Measurements from ENCODE around the gene ASB16. TPM values are rescaled to one million over a fixed set of nuclear protein-coding genes. Genes with fewer than 3 reads are reported as not detected.

Gene ASB16
- total and polyA plus RNA-seq, 12 donors: 0.64 to 16.4 (median 13.4) TPM

GRCh38 chr17:44209786-44210341 lies 39.4 kb downstream of the ASB16 start:
- no peak for DNase-seq
- Histone ChIP-seq H3K27me3 (no peaks in the 10 kb centered on the region), H3K9me3 (no peaks in the 10 kb centered on the region), H3K4me3 (no peak overlapping the region), H3K4me1 (peaks cover 5 to 26% (median 13%) of the 10 kb centered on the region in 9 donors), H3K27ac (peak overlapping the region in 6 of 10 donors; percentile 9 to 72 (median 54)), H3K36me3 (peaks cover 0 to 87% (median 47%) of the 10 kb centered on the region in 9 donors)
- intact Hi-C loops (cut with DNase I): loop anchor here in 9 of 10 donors (1.0 to 5.0 kb wide), 8 partner anchors 112 to 312 kb away; partner anchors contain the start of genes GRN (in 3 of the 9) and SLC25A39 (in 2 of the 9)
- 75 to 78% methylated on average over 11 of the region's 11 CpGs for WGBS, 2 donors
- no peak for ATAC-seq
- no peak for TF ChIP-seq CTCF (IDR thresholded peaks at IDR 0.05)

- H3K27ac ChIP-seq: peak overlapping the region in 7 of 10 donors; percentile 11 to 72 (median 48)
- intact Hi-C loops (cut with DNase I): loop anchor here in 9 of 10 donors (1.0 to 5.0 kb wide), 8 partner anchors 112 to 312 kb away; partner anchors contain the start of genes GRN (in 3 of the 9) and SLC25A39 (in 2 of the 9)
- no peaks in the 10 kb centered on the region for H3K9me3 ChIP-seq
- peak; percentile 97 to 100 (median 99) for TF ChIP-seq CTCF (IDR thresholded peaks at IDR 0.05)
- H3K27me3 ChIP-seq: no peaks in the 10 kb centered on the region
- peak; percentile 86 to 91 for DNase-seq
- peak overlapping the region in 2 of 10 donors; percentile 6 to 19 for H3K4me3 ChIP-seq
- 28 to 31% methylated on average over 62 to 64 of the region's 64 CpGs for WGBS, 2 donors
- peak; percentile 87 to 96 (median 92) for ATAC-seq
- H3K4me1 ChIP-seq: peaks cover 5 to 26% (median 13%) of the 10 kb centered on the region in 9 donors
- peaks cover 0 to 94% (median 54%) of the 10 kb centered on the region in 9 donors for H3K36me3 ChIP-seq
Measured at GRCh38 chr17:44210342-44211192, 40.1 kb downstream of the ASB16 start.

- ATAC-seq (no peak), DNase-seq (no peak)
- intact Hi-C loops (cut with DNase I): loop anchor here in 8 of 10 donors (2.0 to 5.0 kb wide), 7 partner anchors 111 to 311 kb away; partner anchors contain the start of genes GRN (in 3 of the 8) and SLC25A39 (in 2 of the 8)
- H3K9me3 ChIP-seq: no peaks in the 10 kb centered on the region
- TF ChIP-seq CTCF (IDR thresholded peaks at IDR 0.05): no peak
- H3K27me3 ChIP-seq: no peaks in the 10 kb centered on the region
- peaks cover 5 to 37% (median 19%) of the 10 kb centered on the region in 9 donors for H3K4me1 ChIP-seq
- peaks cover 0 to 98% (median 64%) of the 10 kb centered on the region in 9 donors for H3K36me3 ChIP-seq
- 92% methylated on average over 30 of the region's 30 CpGs for WGBS, 2 donors
- H3K27ac ChIP-seq: peak overlapping the region in 1 of 10 donors; percentile 61
- no peak overlapping the region for H3K4me3 ChIP-seq
Measured at GRCh38 chr17:44211281-44212265, 41.1 kb downstream of the ASB16 start.

Data from heart right ventricle (tissue), 16 donors.